Muscle layer of colon (tissue), 2 donors: ENCODE data around the gene RADIL.
"Not testable (repeated sequence)": the region's sequence is repeated elsewhere in the genome, so short reads cannot be mapped to it uniquely, and the experiment has no call there.

Source experiments
- H3K27ac ChIP-seq: one replicate; pipeline ENCODE4 v1.7.0; 2013; ENCODE audit warnings: low read depth, mild to moderate bottlenecking, low read length, moderate library complexity
- H3K27me3 ChIP-seq, 2 donors: one replicate each; pipeline ENCODE4 v1.7.0; 2013; ENCODE audit warnings: low read length in 2 of 2, mild to moderate bottlenecking in 2 of 2; ENCODE audit not compliant: insufficient read depth in 2 of 2, control insufficient read depth in 1 of 2
- H3K36me3 ChIP-seq: one replicate; pipeline ENCODE4 v1.7.0; 2013; ENCODE audit warnings: mild to moderate bottlenecking, low read length; ENCODE audit not compliant: insufficient read depth
- H3K4me1 ChIP-seq: one replicate; pipeline ENCODE4 v1.7.0; 2013; ENCODE audit warnings: mild to moderate bottlenecking, low read length; ENCODE audit not compliant: insufficient read depth
- H3K4me3 ChIP-seq, 2 donors: one replicate each; pipeline ENCODE4 v1.7.0; 2013; ENCODE audit warnings: low read length in 2 of 2, low read depth in 1 of 2, mild to moderate bottlenecking in 1 of 2, moderate library complexity in 1 of 2
- H3K9ac ChIP-seq: one replicate; pipeline ENCODE4 v1.7.0; 2013; ENCODE audit warnings: low read length
- H3K9me3 ChIP-seq: one replicate; pipeline ENCODE4 v1.7.0; 2013; ENCODE audit warnings: mild to moderate bottlenecking, low read length
- donor health status: abdominal sarcoma.
- donor health status: Adenocarcinoma of cecum.

Gene RADIL

DNA sequence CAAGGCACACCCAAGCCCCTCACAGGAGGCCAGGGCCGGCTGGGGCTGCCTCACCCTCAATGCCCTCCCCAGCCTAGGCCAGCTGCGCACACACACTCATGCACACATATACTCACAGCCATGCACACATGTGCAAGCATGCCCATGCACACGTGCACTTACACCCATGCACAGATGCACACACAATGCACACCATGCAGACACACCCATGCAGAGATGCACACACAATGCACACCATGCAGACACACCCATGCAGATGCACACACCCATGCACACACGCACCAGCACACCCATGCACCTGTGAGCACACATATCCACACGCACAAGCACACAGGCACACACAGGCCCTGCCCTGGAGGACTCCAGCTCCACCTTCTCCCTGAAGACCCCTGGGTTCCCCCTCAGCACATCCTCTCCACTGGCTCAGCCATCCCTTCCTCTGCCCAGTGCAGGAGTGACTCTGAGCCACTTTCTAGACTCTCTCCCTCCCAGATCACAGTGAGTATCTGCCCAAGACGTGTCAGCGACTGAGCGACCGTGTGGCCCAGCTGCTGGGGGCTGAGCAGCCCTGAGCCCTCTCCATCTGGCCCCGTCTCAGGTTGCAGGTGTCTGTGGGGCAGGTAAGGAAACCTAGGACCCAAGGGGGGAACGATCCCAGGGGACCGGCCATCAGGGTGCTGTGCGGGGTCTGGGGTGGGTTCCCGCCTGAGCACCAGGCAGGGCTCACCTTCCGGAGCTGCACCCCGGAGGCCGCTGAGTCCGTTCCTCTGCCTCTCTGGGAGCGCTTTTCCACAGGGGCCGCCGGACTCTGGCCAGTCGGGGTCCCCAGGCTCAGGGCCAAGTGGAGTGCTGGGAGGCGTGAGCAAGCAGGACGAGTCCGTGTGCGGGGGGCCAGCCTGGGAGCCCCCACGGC, 82.3 kb downstream of the RADIL start:
- Histone ChIP-seq H3K36me3 (no peaks in the 10 kb centered on the region), H3K27ac (no peak overlapping the region), H3K4me3 (no peak overlapping the region), H3K4me1 (no peaks in the 10 kb centered on the region), H3K9ac (no peak overlapping the region), H3K27me3 (peaks cover 0 to 4% of the 10 kb centered on the region in 2 donors), H3K9me3 (no peaks in the 10 kb centered on the region)

DNA sequence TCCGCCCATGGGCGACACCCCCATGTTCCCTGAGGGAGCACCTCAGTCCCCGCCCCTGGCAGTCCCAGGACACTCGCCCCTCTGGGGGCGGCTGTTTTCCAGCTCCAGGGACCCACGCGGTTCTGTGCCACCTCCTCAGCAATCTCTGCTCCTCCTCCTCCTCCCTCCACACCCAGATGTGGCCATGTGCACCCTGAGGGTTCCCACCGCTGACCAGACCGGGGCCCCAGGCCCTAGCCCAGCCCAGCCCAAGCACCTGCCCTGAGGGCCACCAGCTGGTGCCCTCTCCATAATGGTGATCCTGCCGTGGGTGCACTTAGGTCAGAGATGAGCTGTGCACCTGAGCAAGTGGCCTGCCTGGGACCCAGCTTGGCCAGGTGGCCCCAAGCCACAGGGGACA, 83.0 kb downstream of the RADIL start:
- H3K9me3 ChIP-seq, result no peaks in the 10 kb centered on the region
- H3K4me1 ChIP-seq, result no peaks in the 10 kb centered on the region
- no peak overlapping the region for H3K9ac ChIP-seq
- H3K4me3 ChIP-seq, result no peak overlapping the region
- H3K27ac ChIP-seq, result no peak overlapping the region
- peaks cover 0 to under 1% of the 10 kb centered on the region in 2 donors for H3K27me3 ChIP-seq
- no peaks in the 10 kb centered on the region for H3K36me3 ChIP-seq

DNA sequence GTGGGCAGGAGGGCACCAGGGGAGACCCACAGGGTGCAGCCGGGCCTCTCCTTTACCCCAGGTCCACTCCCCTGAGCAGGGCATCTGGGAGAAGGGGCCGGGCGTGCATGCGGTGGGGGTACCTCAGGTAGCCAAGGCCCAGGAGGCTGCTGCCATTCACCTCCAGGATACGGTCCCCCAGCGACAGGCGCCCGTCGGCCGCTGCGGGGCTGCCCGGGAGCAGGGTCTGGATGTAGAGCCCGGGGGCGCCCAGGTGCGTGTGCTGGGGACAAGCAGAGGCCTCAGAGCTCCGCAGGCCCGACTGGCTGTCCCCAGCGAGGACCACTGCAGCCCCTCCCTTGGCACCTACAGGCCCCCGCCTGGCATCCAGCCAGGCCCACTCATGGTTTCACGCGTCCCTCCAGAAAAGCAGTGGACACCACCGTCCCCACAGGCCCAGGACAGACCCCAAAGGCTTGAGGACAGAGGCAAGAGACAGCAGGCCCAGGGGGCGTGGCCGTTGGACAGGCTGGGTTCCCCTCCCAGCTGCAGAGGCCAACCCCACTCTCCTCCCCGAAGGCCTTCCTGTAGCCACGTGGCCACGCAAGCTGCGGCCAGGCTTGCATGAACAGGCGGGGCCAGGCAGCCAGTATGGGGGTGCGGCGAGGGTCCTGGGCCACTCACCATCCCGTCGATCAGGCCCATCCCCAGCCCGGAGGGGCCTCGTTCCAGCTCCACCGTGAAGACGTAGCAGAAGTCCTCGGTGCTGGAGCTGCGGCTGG, 83.8 kb downstream of the RADIL start:
- Histone ChIP-seq H3K9ac (no peak overlapping the region), H3K4me1 (no peaks in the 10 kb centered on the region), H3K36me3 (no peaks in the 10 kb centered on the region), H3K27me3 (no peaks in the 10 kb centered on the region), H3K9me3 (no peaks in the 10 kb centered on the region), H3K4me3 (no peak overlapping the region), H3K27ac (no peak overlapping the region)

DNA sequence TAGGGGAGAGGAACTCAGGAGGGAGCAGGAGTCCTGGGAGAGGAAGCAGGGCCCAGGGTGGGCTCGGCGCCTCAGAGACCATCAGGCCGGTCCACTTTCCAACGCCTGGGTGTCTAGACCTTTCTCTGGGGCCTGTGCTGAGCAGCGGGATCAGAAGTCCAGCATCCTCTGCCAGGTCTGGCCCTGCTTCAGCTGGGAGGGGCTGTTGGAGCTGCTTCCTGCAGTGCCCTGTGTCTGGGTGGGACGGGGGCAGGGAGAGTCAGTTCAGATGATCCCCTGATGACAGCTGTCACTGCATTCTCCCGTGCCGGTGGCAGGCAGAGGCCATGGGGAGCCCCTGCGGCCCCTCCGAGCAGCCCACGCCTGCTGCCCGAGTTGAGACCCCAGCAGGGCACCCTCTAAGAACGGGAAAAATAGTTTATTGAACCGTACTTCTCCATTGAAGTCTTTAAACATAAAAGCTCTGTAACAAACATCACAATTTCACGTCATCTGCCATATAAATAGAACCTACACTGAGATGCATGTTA, 84.7 kb downstream of the RADIL start:
- Histone ChIP-seq H3K4me3 (no peak overlapping the region), H3K9me3 (no peaks in the 10 kb centered on the region), H3K27ac (no peak overlapping the region), H3K4me1 (no peaks in the 10 kb centered on the region), H3K9ac (no peak overlapping the region), H3K27me3 (no peaks in the 10 kb centered on the region), H3K36me3 (no peaks in the 10 kb centered on the region)

DNA sequence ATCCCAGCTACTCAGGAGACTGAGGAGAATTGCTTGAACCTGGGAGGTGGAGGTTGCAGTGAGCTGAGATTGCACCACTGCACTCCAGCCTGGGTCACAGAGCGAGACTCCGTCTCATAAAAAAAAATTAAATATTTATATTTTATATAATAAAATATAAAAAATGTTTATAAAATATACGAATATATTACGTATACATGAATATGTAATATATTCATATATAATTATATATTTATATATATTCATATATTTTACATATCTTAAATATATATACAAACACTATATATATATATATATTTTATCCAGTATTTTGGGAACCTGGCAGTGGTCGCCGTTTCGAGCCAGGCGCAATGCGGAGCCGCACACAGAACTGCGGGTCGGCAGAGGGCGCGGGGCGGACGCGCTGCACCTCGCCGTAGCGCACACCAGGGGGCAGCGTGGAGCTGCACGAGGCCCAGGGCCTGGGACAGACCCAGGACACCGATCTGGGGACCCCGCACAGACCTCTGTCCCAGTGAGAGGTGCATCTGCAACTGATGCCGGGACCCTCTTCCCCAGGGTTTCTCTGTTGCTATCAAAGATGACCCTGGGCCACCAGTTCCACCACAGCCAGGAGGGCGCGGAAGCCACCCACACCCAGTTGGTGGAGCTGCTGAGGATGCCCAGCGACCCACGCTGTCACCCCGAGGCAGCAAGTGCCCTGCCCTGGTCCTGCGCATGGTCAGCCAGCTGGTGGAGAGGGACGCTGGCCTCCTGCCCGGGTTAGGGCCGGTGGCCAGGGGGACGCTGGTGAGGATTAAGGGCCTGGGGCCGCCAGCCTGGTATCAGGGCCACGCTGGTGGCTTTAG, 85.4 kb downstream of the RADIL start:
- Histone ChIP-seq H3K4me1 (no peaks in the 10 kb centered on the region), H3K36me3 (no peaks in the 10 kb centered on the region), H3K4me3 (no peak overlapping the region), H3K9me3 (no peaks in the 10 kb centered on the region), H3K9ac (no peak overlapping the region), H3K27ac (no peak overlapping the region), H3K27me3 (no peaks in the 10 kb centered on the region)

DNA sequence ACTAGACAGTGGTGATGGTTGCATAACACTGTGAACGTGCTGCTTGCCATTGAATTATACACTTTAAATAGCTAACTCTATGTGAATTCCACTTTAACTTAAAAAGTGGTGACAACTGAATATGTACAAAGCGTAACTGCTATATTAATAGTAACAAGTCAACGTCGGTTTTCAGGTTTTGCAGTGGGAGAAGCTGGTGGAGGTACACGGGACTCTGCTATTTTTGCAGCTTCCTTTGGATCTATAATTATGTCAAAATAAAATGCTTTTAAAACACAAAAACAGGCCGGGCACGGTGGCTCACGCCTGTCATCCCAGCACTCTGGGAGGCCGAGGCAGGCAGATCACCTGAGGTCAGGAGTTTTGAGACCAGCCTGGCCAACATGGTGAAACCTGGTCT, 87.1 kb downstream of the RADIL start:
- Histone ChIP-seq H3K27me3 (no peaks in the 10 kb centered on the region), H3K4me3 (no peak overlapping the region), H3K36me3 (peaks cover 3% of the 10 kb centered on the region), H3K9me3 (no peaks in the 10 kb centered on the region), H3K9ac (no peak overlapping the region), H3K27ac (no peak overlapping the region), H3K4me1 (no peaks in the 10 kb centered on the region)

DNA sequence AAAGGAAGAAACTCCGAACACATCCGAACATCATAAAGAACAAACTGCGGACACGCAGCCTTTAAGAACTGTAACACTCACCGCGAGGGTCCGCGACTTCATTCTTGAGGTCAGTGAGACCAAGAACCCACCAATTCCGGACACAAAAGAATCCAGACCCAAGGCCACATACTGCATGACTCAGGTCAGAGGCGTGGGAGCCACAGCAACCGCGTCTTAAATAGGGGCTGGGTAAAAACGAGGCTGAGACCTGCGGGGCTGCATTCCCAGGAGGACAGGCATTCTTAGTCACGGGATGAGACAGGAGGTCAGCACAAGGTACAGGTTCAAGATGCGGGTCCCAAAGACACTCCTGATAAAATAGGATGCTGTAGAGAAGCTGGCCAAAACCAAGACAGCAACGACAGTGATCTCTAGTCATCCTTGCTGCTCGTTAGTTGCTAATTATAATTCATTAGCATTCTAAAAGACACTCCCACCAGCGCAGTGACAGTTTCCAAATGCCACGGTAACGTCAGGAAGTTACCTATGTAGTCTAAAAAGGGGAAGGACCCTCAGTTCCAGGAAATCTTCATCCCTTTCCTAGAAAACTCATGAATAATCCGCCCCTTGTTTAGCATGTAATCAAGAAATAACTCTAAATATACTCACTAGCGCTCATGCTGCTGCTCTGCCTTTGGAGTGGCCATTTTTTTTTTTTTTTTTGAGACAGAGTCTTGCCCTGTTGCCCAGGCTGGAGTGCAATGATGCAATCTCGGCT, 88.7 kb downstream of the RADIL start:
- H3K4me3 ChIP-seq, result no peak overlapping the region
- H3K9ac ChIP-seq, result no peak overlapping the region
- no peaks in the 10 kb centered on the region for H3K4me1 ChIP-seq
- H3K27ac ChIP-seq, result no peak overlapping the region
- H3K27me3 ChIP-seq, result no peaks in the 10 kb centered on the region
- no peaks in the 10 kb centered on the region for H3K9me3 ChIP-seq
- H3K36me3 ChIP-seq, result peaks cover 18% of the 10 kb centered on the region

DNA sequence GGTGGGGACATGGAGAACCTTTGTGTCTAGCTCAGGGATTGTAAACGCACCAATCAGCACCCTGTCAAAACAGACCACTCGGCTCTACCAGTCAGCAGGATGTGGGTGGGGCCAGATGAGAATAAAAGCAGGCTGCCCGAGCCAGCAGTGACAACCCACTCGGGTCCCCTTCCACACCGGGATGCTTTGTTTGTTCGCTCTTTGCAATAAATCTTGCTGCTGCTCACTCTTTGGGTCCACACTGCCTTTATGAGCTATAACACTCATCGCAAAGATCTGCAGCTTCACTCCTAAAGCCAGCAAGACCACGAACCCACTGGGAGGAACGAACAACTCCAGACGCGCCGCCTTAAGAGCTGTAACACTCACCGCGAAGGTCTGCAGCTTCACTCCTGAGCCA, 89.3 kb downstream of the RADIL start:
- not testable (repeated sequence) for H3K9me3 ChIP-seq, H3K4me1 ChIP-seq, H3K27ac ChIP-seq, H3K9ac ChIP-seq, H3K4me3 ChIP-seq, H3K27me3 ChIP-seq
- H3K36me3 ChIP-seq, result peaks cover 18% of the 10 kb centered on the region

DNA sequence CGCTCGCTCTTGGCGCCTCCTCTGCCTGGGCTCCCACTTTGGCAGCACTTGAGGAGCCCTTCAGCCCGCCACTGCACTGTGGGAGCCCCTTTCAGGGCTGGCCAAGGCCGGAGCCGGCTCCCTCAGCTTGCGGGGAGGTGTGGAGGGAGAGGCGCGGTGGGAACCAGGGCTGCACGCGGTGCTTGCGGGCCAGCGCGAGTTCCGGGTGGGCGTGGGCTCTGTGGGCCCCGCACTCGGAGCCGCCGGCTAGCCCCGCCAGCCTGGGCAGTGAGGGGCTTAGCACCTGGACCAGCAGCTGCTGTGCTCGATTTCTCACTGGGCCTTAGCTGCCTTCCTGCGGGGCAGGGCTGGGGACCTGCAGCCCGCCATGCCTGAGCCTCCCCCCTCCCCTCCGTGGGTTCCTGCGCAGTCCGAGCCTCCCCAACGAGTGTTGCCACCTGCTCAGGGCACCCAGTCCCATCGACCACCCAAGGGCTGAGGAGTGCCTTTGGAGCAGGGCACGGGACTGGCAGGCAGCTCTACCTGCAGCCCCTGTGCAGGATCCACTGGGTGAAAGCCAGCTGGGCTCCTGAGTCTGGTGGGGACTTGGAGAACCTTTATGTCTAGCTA, 90.0 kb downstream of the RADIL start:
- H3K9ac ChIP-seq, H3K27ac ChIP-seq, H3K27me3 ChIP-seq, H3K9me3 ChIP-seq, H3K4me3 ChIP-seq, H3K4me1 ChIP-seq: not testable (repeated sequence)
- peaks cover 22% of the 10 kb centered on the region for H3K36me3 ChIP-seq

DNA sequence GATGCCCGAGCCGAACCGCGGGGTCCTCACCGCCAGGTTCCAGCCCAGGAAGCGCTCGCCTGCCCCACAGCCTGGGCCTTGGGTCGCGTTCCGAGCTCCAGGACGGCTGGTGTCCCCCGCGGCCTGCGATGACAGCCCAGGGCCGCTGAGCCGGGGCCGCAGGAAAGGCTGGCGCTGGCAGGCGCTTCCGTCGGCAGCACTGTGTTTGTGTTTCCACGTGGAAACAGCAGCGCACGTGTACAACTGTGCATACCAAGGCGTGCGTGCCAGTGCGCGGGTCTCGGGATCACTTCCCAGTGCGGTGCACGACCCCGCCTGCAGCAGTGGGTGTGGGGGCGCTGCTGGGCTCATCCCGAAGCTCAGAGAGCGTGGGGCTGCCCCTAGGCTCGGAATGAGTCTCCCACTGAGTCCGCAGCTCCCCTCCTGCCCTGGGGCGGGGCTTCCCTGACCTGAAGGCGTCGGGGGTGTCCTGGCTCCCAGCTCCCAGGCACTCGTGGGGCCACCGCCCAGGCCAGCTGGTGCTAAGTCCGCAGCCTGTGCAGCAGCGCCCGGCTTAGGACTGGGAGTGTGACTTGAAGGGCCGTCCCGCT, 90.9 kb downstream of the RADIL start:
- H3K4me1 ChIP-seq, result no peaks in the 10 kb centered on the region
- no peaks in the 10 kb centered on the region for H3K9me3 ChIP-seq
- no peaks in the 10 kb centered on the region for H3K27me3 ChIP-seq
- H3K9ac ChIP-seq, result no peak overlapping the region
- peaks cover 30% of the 10 kb centered on the region for H3K36me3 ChIP-seq
- H3K4me3 ChIP-seq, result peak overlapping the region; percentile 28 to 38
- H3K27ac ChIP-seq, result peak overlapping the region; percentile 49
